UCSD-AML1 (cell line): Measurements from ENCODE around the gene B4GALT3.
A peak's percentile ranks its signal among the peaks of the same experiment; 100 is the strongest.

ENCODE experiments used
- DNase-seq: peaks from one replicate; lab custom pipeline; 2025; ENCODE audit not compliant: unreplicated experiment; lab: John Stamatoyannopoulos, UW

B4GALT3 gene

DNA sequence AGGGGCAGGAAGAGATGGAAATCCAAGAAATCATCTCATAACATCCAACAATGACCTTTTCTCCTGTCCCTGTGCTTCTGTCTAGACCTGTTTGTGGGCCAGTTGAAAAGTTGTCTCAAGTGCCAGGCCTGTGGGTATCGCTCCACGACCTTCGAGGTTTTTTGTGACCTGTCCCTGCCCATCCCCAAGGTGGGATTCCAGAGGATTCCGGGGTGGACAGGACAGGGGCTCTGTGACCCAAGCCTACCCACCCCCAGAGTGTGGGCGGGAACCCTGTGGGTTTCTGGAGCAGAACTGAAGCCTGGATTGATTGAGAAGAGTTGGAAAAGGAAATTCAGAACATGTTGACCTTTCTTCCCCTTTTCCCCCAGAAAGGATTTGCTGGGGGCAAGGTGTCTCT, 13.5 kb downstream of the B4GALT3 start:
- DNase-seq, result no peak

DNA sequence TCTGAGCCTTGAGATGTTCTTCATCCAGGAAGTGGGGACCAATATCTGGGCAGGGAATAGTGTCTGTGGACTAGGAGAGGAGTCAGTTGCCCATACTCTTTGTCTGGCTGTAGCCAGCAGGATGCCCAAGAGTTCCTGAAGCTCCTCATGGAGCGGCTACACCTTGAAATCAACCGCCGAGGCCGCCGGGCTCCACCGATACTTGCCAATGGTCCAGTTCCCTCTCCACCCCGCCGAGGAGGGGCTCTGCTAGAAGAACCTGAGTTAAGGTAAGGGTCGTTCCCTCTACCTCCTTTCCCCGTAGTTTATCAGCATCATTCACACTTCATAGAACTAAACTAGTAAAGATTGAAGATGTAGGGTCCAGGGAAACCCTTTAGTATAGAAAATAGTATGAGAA, 14.5 kb downstream of the B4GALT3 start:
- DNase-seq, result no peak

DNA sequence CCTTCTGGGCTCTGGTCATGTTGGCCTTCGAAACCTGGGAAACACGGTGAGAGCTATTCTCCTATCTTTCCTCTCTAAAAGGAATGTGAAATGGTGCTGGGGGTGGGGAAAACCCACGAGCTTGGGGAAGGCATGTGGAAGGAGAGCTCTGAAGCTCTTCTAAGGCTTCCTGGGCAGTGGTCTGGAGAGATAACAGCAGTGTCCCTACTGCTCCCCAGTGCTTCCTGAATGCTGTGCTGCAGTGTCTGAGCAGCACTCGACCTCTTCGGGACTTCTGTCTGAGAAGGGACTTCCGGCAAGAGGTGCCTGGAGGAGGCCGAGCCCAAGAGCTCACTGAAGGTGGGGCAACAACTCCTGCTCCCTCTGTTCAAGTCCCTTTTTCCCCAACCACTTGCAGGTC, 15.3 kb downstream of the B4GALT3 start:
- DNase-seq, result no peak

DNA sequence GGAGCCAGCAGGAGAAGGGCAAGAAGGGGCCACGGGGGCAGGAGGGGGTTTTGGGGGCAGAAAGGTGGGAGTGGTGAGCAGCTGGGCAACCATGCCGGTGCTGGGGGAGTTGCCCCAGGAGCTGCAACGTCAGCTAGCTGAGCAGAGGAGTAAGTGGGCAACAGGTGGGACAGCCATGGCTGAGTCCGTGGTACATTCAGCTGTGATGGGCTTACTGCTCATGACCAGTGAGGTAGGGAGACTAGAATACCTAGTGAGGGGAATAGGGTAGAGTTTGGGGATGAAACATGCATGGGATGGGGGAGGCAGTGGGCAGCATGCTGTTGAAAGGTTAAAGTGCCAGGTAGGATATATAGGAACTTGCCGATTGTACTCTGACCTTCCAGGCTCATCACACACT, 15.7 kb downstream of the B4GALT3 start:
- no peak for DNase-seq

DNA sequence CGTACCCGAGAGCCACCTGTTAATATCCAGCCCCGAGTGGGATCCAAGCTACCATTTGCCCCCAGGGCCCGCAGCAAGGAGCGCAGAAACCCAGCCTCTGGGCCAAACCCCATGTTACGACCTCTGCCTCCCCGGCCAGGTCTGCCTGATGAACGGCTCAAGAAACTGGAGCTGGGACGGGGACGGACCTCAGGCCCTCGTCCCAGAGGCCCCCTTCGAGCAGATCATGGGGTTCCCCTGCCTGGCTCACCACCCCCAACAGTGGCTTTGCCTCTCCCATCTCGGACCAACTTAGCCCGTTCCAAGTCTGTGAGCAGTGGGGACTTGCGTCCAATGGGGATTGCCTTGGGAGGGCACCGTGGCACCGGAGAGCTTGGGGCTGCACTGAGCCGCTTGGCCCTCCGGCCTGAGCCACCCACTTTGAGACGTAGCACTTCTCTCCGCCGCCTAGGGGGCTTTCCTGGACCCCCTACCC, 16.6 kb downstream of the B4GALT3 start:
- DNase-seq, result no peak

DNA sequence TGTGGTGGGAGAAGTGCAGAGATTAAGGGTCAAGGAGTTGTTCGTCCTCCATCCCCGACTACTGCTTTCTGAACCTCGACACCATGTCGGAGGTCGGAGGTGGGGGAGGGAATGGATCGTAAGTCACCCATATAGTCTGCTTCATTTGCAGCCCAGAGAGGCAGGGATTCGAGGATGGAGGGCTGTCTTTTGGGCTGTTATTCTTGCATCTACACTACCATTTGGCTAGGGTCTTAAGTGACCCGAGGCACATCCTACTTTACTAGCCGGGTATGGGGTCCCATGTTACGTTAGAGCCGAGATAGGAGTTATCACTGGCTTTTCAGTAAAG, 17.4 kb downstream of the B4GALT3 start:
- no peak for DNase-seq

DNA sequence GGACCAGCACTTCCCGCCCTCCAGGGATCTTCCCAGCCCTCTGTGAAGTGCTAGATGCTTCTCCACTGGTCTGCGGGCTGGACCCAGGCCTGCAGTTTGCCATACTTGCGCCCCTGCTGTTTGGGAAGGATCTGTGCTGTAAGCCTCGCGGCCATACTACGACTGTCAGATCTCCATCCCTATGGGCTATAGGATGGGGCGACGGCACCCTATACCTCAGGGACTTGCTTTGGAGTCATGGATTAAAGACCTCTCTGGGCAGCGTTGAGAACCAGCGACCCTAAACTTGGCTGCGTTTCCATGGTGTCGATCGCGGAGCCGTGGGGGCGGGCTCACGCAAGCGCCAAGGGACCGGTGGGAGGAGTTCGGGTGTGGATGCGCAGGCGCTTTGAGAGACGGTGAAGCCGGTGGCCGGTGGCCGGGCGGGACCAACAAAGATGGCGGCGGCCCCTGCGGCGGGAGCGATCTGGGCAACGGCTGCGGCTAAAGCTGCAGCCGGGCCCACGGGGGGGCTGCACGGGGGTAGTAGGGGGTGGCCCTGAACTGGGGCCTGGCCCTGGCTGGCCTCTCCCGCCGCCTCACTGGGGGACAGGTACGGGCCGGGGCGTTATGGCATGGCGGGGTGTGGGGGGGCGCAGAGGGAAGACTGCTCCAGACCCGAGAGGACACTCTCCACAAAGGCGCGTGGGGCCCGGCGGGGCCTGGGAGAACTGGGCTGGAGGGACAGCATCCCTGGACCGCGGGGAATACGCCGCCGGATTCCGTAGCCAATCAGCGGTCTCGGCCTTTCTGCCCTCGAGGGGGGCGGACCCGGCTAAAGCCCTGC, 18.0 kb downstream of the B4GALT3 start, which contains the start of gene USP21:
TSS of gene USP21 (plus strand) at position 414 of the 826 bp plus-strand sequence. CDS start 1,141 bp downstream, outside the sequence.
- peak; percentile 90 for DNase-seq

DNA sequence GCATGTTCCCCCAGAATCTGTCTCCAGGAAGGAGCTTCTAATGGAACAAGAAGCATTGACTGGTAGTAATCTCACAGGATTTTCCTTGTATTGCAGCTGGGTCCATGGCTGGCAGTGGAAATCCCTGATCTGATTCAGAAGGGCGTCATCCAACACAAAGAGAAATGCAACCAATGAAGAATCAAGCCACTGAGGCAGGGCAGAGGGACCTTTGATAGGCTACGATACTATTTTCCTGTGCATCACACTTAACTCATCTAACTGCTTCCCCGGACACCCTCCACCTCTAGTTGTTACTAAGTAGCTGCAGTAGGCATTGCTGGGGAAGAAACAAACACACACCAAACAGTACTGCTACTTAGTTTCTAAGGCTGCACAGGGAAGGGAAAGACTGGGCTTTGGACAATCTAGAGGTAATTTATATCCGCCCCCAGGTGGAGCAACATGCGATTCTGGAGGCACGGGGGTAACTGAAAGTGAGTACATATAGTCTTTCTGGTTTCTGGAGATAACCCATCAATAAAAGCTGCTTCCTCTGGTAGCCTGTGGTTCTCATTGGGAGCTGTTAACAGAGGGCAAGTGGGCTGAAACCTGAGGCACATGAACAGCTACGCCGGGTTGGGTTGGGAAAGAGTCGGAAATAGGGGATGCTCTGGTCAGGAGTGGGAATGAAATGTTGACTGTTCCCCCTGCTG, 18.8 kb downstream of the B4GALT3 start:
- DNase-seq, result no peak

DNA sequence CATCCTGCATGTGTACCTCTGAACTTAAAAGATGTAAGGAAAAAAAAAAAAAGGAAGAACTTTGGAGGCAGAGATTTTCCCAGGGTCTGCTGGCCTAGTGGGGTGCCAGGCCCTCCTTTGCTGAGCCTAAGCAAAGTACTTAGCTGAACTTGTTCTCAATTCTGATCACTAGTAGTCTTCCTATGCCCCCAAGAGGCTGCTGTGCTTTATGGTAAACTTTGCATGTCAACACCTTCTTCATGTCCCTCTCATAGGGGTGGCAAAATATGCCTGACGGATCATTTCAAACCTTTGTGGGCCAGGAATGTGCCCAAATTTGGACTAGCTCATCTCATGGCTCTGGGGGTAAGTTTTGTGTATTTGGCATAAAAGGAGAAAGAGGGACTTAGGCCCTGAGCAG, 19.4 kb downstream of the B4GALT3 start:
- DNase-seq, result no peak

DNA sequence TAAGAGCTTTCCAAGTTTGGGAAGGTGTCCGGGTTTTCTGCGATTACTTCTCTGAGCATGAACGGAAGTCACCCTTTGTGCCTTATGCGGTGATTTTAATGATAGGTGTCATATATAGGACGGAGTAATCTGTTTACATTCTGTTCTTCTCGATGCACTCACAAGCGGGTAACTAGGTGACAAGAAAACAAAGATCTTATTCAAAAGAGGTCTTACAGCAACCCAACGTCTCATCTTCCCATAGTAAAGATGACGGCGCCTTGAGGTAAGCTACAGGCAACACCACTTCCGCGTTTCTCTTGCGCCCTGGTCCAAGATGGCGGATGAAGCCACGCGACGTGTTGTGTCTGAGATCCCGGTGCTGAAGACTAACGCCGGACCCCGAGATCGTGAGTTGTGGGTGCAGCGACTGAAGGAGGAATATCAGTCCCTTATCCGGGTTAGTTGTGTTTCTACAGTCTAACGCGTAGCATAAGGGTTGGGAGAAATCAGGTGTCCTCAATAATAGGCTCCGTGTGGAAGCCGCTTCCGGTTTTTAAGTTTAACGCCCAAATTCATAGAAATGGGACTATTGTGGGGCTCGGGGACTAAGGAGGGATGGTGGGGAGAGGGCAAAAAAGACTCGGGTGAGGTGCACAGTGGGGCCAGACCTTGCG, 23.5 kb downstream of the B4GALT3 start, which contains the start of gene UFC1:
TSS of gene UFC1 (plus strand) at position 297 of the 656 bp plus-strand sequence. CDS start at position 317, 20 bp downstream.
- DNase-seq, result peak; percentile 82

DNA sequence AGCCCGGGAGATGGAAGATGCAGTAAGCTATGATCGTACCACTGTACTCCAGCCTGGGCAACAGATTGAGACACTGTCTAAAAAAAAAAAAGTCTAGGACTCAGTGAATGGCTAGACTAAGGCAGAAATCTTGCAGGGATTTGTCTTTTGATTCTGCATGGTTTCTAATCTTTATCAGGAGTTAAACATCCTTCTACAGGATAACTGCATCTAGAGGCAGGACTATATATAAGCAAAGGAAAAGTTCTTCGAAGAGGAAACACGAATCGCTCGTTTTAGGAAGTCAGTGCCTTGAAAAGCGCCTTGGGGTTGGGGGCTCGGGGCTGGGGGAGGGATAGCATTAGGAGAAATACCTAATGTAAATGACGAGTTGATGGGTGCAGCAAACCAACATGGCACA, 24.1 kb downstream of the B4GALT3 start:
- no peak for DNase-seq

DNA sequence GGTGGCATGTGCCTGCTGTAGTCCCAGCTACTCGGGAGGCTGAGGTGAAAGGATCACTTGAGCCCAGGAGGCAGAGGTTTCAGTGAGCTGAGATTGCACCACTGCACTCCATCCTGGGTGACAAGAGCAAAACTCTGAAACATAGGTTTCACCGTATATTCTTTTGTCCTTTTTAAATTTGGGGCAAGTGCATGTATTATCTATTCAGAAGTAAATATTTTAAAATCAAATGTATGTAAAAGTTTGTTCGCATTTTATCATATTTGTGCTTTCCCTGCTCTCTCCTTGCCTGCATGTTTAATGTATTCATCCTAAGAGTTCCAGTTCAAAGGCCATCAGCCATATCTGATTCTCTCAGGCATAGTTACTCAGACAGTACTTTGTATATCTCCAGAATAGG, 31.5 kb downstream of the B4GALT3 start:
- DNase-seq, result no peak

DNA sequence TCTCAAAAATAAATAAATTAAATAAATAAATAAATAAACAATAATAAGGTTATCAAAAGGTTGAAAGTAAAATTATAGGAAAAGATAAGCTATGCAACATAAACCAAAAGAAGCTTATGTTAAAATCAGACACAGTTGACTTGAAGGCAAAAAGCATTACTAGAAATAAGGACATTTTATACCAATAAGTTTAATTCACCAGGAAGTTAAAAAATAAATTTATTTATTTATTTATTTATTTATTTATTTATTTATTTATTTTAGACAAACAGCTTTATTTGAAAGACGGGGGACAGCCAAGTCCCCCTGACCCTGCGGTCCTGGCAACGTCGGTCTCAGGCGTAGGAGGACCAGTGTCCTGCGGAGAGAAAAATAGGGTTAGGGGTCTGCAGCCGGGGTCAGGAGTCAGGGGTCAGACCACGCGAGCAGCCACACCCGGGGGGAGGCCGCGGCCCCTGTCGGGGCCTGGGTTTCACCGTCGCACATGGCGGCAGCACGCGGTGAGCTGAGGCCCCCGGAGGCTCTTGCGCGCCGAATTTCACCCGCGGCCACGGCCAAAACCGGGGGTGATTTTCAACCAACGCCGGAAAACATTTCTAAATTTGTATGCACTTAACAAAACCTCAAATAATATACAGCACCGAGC, 36.4 kb downstream of the B4GALT3 start:
- DNase-seq, result no peak

DNA sequence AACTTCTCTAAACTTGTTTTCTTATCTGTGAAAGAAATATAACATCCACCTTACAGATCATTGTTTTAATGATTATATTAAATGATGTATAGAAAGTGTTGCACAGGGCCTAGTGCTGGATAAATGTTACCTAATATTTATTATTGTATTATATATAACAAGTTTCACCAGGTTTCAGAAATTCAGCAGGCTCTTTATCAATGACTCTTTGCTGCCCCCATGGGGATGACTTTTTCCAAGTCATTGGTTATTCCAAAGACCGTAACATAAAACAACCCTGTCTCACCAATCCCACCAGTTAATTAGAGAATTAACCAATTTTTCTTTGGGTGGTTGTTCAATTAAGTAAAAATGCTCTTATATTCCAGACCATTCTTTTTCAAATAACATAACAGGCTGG, 37.5 kb downstream of the B4GALT3 start:
- DNase-seq, result no peak

DNA sequence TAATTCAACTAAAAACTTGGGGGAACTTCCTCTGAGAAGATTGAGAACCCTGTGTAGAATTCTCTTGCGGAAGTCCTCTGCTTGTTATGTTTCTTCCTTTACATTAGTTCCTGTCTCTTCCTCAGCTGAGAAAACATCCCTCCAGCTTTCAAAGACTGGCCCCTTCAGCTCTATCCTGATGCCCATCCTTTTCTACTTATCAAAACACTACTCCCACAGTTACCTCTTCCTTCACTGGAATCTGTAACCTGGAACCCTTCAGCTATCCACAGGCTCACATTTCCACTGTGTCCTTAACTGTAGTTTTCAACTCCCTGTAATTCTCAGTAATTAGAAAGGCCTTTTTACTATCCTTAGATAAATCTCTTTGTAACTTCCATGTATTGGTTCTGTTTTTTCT, 38.9 kb downstream of the B4GALT3 start:
- no peak for DNase-seq

DNA sequence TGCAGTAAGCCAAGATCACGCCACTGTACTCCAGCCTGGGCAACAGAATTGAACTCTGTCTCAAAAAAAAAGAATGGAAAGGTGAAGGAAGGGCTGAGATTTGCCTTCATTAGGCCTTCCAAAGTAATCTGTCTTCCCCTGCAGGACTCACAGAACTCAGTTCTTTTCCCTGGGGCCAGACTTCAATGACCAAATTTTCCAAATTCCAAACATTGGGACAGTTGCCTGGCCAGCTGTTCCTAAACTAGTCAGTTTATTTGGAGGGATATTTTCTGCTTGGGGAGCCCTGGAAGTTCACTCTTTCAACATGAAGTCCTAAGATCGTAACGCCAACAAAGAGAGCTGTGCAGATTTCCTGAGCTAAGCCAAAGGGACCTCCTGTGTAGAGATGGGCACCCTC, 39.4 kb downstream of the B4GALT3 start:
- no peak for DNase-seq

DNA sequence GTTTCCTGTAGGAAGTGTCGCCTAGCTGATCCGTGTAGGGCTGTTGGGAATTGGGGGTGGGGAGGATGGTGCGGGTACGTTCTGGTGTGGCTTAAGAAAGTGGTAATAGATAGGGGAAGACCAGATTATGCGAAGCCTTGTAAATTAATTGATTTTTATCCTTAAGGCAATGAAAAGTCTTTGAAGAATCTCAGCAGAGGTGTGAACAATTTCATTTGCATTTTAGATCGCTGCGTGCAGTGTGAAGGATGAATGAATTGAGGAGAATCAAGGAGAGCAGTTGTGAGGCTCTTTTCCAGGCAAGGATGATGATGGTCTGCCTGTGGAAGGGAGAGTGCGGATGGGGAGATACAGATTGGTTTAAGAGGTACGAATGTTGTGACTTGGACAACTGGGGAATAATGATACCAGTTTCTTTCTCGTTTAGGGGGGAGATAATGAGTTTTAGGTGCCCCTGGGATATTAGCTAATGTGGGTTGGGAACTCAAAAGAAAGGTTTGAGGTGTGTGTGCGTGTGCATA, 44.0 kb downstream of the B4GALT3 start:
- no peak for DNase-seq

DNA sequence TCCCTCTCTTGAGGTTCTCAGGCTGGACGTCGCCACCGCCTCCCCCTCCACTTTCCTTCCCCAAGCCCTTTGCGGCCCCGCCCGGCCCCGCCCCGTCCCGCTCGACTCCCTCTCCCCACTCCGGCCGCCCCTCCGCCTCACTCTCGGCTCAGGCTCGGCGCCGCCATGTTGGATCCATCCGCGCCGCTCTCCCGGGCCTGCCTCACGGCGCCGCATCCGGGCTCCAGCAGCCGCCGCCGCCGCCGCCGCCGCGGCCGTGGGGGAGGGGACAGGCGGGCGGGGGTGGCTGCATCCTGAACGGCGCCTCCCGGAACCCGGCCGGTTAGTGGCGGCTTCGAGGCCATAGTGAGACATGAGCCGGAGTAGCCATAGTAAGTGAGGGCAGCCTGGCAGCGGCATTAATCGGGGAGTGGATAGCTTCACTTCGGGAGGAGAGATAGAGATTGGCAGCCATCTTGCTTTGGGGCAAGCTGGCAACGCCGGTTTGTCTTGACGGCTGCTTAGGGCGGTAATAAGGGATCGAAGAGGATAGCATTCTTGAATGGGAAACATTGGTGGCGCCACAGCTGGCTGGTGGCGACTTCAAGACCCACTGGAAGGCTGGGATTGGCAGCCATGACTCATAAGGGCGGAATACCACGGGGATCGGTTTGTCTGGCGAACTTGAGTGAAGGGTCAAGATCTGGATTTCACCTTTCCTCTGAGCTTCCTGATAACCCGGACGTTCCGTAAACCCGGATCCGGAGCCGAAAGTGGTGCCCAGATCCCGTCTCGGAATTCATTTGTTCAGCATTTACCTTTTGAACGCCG, 44.7 kb downstream of the B4GALT3 start, which contains the start of gene DEDD:
TSS of gene DEDD (minus strand) at position 258 of the 810 bp plus-strand sequence. CDS start 8,205 bp downstream, outside the sequence.
- DNase-seq, result peak; percentile 93

DNA sequence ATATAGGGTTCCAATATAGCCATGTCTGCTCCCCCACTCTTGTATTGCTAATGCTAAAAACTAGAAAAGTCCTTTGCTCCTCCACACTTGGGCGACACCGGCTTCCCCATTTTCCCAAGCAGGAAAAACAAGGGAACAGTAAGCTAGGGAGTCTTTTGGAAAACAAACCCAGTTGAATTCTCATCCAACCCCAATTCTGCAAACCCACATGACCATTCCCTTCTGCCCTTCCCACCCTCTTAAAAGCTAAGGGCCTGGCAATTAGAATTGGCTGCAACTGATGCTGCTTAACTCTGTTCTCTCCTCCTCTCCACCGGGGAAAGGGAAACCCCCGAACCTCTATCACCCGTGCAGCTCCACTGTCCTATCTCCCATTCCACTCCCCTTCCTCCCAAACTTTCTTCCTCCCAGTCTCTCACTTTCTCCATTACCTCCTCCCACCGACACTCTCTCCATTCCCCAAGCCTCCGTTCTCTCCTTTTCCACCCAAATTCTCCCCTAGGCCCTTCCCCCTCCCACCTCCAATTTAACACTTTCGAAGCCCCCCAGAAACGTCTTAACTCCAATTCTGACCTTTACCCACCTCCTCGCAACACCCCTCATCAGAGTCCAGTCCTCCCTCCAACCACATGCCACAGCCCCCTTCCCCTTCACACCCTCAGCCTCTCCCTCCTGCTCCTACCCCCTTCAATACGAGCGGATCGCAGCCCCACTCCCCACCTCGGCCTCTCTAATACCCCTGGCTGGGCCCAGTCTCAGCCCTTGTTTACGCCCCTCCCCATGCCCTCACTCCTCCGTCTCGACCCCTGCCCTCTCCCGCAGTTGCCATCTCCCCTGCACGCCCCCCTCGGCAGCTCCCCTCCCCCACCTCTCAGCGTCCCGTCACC, 45.5 kb downstream of the B4GALT3 start:
- DNase-seq, result no peak
